ENCODE data around the gene TENM3. TPM values are rescaled to one million over a fixed set of nuclear protein-coding genes. Genes with fewer than 3 reads are reported as not detected.

The TENM3 gene
- total and polyA plus RNA-seq, 2 of the 8 experiments (the other 6 are each of a cell fraction or from before 2014, with no cell fraction given), result 36.9 to 69.3 TPM

GRCh38 chr4:182344968-182345367, 101.8 kb downstream of the TENM3 start:
- Histone ChIP-seq H3K4me1 (replicated peaks in 1 of 4; ENCODE audit: control insufficient read depth in 3 of 4, insufficient read depth in 4 of 4, low read length in 3 of 4) (peaks cover 0 to 12% (median 7%) of the 10 kb centered on the region in 4 experiments; a peak in 5 of 7 replicates), H2AFZ (ENCODE audit: low read length) (no peak overlapping the region), H3K4ac (replicated peaks; ENCODE audit: insufficient read length, low read depth, low read length) (no peak overlapping the region), H3K79me2 (ENCODE audit: control insufficient read depth in 1 of 2, insufficient read depth in 2 of 2, low read length in 2 of 2) (no peaks in the 10 kb centered on the region), H3K9ac (replicated peaks in 1 of 4; ENCODE audit: extremely low read depth in 1 of 4, low read depth in 3 of 4, low read length in 3 of 4) (no peak overlapping the region), H3K36me3 (ENCODE audit: control insufficient read depth in 2 of 4, insufficient read depth in 4 of 4, low read length in 3 of 4) (no peaks in the 10 kb centered on the region), H3K79me1 (ENCODE audit: low read depth, low read length) (no peaks in the 10 kb centered on the region), H3K18ac (ENCODE audit: extremely low read depth, low read length) (no peak overlapping the region), H4K91ac (replicated peaks; ENCODE audit: insufficient read length, low read length) (no peak overlapping the region), H2BK12ac (ENCODE audit: low read depth, low read length) (no peak overlapping the region), H4K8ac (ENCODE audit: extremely low read depth, insufficient read depth, low read length) (no peak overlapping the region), H2BK15ac (ENCODE audit: low read length) (no peak overlapping the region), H3K14ac (ENCODE audit: insufficient read length) (no peak overlapping the region), H3K23me2 (ENCODE audit: low read depth, low read length) (no peaks in the 10 kb centered on the region), H4K20me1 (replicated peaks in 1 of 2; ENCODE audit: control insufficient read depth in 1 of 2, insufficient read depth in 2 of 2, low read length in 2 of 2) (no peaks in the 10 kb centered on the region), H3K23ac (ENCODE audit: insufficient read length) (no peak overlapping the region), H3K4me3 (ENCODE audit: extremely low read depth in 1 of 4, insufficient read depth in 2 of 4, low read depth in 3 of 4, low read length in 4 of 4) (no peak overlapping the region), H4K5ac (ENCODE audit: insufficient read length, low read depth, low read length) (no peak overlapping the region), H3K56ac (replicated peaks; ENCODE audit: insufficient read length, low read depth, low read length) (no peak overlapping the region), H2BK120ac (replicated peaks; ENCODE audit: low read depth, low read length) (no peak overlapping the region), H3K4me2 (ENCODE audit: insufficient read depth in 1 of 2, low read depth in 2 of 2, low read length in 2 of 2) (no peak overlapping the region), H2BK20ac (ENCODE audit: low read length) (no peak overlapping the region), H3K27me3 (replicated peaks in 1 of 4; ENCODE audit: control insufficient read depth in 3 of 4, extremely low read depth in 1 of 4, insufficient read depth in 3 of 4, low read length in 3 of 4) (no peaks in the 10 kb centered on the region), H2BK5ac (ENCODE audit: low read depth, low read length) (no peak overlapping the region), H3K27ac (ENCODE audit: low read depth, low read length) (no peak overlapping the region), H2AK5ac (ENCODE audit: low read depth, low read length) (no peak overlapping the region; the same call in 1 of the 2 replicates), H3K9me3 (ENCODE audit: insufficient read depth in 2 of 2, low read depth in 1 of 2, low read length in 1 of 2) (no peaks in the 10 kb centered on the region)
- FAIRE-seq (no peak), DNase-seq (ENCODE audit: low read depth in 1 of 2, low spot score in 2 of 2) (no peak)
- ChIA-PET CTCF (ENCODE audit: partially characterized antibody) (interaction anchor here (0.6 kb wide), 1 partner anchor 112 kb away, joined by 3 read pairs; no protein-coding TSS in a partner anchor), POLR2A (ENCODE audit: partially characterized antibody) (no interaction called here)
- WGBS, 2 experiments (ENCODE audit: extremely low coverage in 1 of 2, insufficient coverage in 1 of 2, insufficient read length in 1 of 2, insufficient replicate concordance in 2 of 2, low coverage in 1 of 2, low lambda C conversion rate in 2 of 2, missing lambda C conversion rate in 1 of 2), result 86% methylated on average over 6 of the region's 6 CpGs; no CpG with 5 or more reads in 1 of the 2 experiments
- TF ChIP-seq SP4 (IDR thresholded peaks at IDR 0.05; ENCODE audit: low read length) (no peak), TEAD4 (IDR thresholded peaks at IDR 0.05; ENCODE audit: low read depth, low read length) (no peak), EP300 (IDR thresholded peaks at IDR 0.05; ENCODE audit: borderline replicate concordance in 1 of 2, low read depth in 2 of 2, low read length in 2 of 2) (no peak), SUZ12 (IDR thresholded peaks at IDR 0.05; ENCODE audit: low read length) (no peak), RNF2 (IDR thresholded peaks at IDR 0.05; ENCODE audit: borderline replicate concordance, low read depth, low read length, missing control alignments, poor library complexity, severe bottlenecking) (no peak), ASH2L (IDR thresholded peaks at IDR 0.05; ENCODE audit: low read length) (no peak), POLR2AphosphoS5 (IDR thresholded peaks at IDR 0.05; ENCODE audit: low read depth, low read length) (no peak), POU5F1 (IDR thresholded peaks at IDR 0.05; ENCODE audit: low read depth, low read length) (no peak), USF2 (IDR thresholded peaks at IDR 0.05; ENCODE audit: low read length) (no peak), CREB1 (IDR thresholded peaks at IDR 0.05) (no peak), EZH2 (IDR thresholded peaks at IDR 0.05; ENCODE audit: low read depth, low read length, severe bottlenecking) (no peak), POLR2A (IDR thresholded peaks at IDR 0.05; ENCODE audit: control extremely low read depth in 1 of 2, low read depth in 2 of 2, low read length in 2 of 2) (no peak), RXRA (IDR thresholded peaks at IDR 0.05; ENCODE audit: insufficient read depth, low read depth, low read length) (no peak), RFX5 (IDR thresholded peaks at IDR 0.05; ENCODE audit: borderline replicate concordance, low read depth, low read length) (no peak)
